Heart left ventricle (tissue), 13 donors: Measurements from ENCODE around the gene BCAR1.

Experiments used
- POLR2A ChIP-seq, 2 donors: fragments of 450-650 bp; IDR thresholded peaks; one replicate each; pipeline ENCODE4 v1.6.1; 2017; ENCODE audit warnings: antibody characterized with exemption in 2 of 2, mild to moderate bottlenecking in 2 of 2, moderate library complexity in 2 of 2
- TF ChIP-seq, protein P1 (sequence below), 12 donors: fragments of 200-600 bp; sonication (generic) in 4 of 12; IDR thresholded peaks; one replicate each; pipeline versions ENCODE4 v1.5.0 to v1.8.0; 2018 to 2022; ENCODE audit warnings: antibody characterized with exemption in 12 of 12, mild to moderate bottlenecking in 5 of 12
- donor health status: ischemic (EF 13 %, LVEDD 7.1; RV severe dilation, severe dysfunction).
- donor health status: DM: no; HTN: yes; CAD: no.
- donor health status: DM: no; HTN: no; CAD: no.
- donor health status: ischemic (EF 25% LVEDD 6.9; RV normal size, moderate dysfunction).
- donor health status: ischemic (EF 25% LVEDD 5.7; RV mildly dilated, moderate dysfunction).
- donor health status: ischemic (EF 35%, LVEDD 5.7; RV mildly dilated, moderate dysfunction).
- donor health status: nonischemic (EF 11% LVEDD 7.7; RV severe dilation, severe dysfunction).
- donor health status: DM: yes; HTN: yes; CAD: no.
- donor health status: PGD.
- donor health status: ischemic (EF 29% LVEDD 5.4; RV normal size, mild dysfunction).
- donor health status: nonischemic (EF 23%, LVEDD 6.1; RV moderate dilation, normal function).

GRCh38 chr16:75252946-75253911 is 1.8 kb upstream of the BCAR1 start:
- TF ChIP-seq POLR2A (IDR thresholded peaks at IDR 0.05): no peak
- TF ChIP-seq, protein P1, sequence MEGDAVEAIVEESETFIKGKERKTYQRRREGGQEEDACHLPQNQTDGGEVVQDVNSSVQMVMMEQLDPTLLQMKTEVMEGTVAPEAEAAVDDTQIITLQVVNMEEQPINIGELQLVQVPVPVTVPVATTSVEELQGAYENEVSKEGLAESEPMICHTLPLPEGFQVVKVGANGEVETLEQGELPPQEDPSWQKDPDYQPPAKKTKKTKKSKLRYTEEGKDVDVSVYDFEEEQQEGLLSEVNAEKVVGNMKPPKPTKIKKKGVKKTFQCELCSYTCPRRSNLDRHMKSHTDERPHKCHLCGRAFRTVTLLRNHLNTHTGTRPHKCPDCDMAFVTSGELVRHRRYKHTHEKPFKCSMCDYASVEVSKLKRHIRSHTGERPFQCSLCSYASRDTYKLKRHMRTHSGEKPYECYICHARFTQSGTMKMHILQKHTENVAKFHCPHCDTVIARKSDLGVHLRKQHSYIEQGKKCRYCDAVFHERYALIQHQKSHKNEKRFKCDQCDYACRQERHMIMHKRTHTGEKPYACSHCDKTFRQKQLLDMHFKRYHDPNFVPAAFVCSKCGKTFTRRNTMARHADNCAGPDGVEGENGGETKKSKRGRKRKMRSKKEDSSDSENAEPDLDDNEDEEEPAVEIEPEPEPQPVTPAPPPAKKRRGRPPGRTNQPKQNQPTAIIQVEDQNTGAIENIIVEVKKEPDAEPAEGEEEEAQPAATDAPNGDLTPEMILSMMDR (IDR thresholded peaks at IDR 0.05): no peak
